ENCODE data around the gene PRDX2.

PRDX2 gene

GRCh38 chr19:12792051-12792852 is 9.3 kb downstream of the PRDX2 start:
- DNase-seq (ENCODE audit: low spot score): no peak

- DNase-seq (ENCODE audit: low spot score): peak; percentile 91
Measured at GRCh38 chr19:12791345-12792050, 10.1 kb downstream of the PRDX2 start, which contains the start of gene JUNB. JUNB (plus strand) TSS chr19:12791486; CDS start chr19:12791772, 286 bp downstream.

- DNase-seq (ENCODE audit: low spot score): no peak
Measured at GRCh38 chr19:12790628-12791344, 10.8 kb downstream of the PRDX2 start.

GRCh38 chr19:12789904-12790619 is 11.5 kb downstream of the PRDX2 start:
- peak; percentile 89 for DNase-seq (ENCODE audit: low spot score)

GRCh38 chr19:12789098-12789903 is 12.3 kb downstream of the PRDX2 start:
- DNase-seq (ENCODE audit: low spot score): peak; percentile 46

- peak; percentile 64 for DNase-seq (ENCODE audit: low spot score)
Measured at GRCh38 chr19:12788682-12789097, 12.9 kb downstream of the PRDX2 start.

- no peak for DNase-seq (ENCODE audit: low spot score)
Measured at GRCh38 chr19:12788042-12788681, 13.4 kb downstream of the PRDX2 start.

- no peak for DNase-seq (ENCODE audit: low spot score)
Measured at GRCh38 chr19:12787458-12787857, 14.1 kb downstream of the PRDX2 start.

- DNase-seq (ENCODE audit: low spot score): no peak
Measured at GRCh38 chr19:12786952-12787351, 14.6 kb downstream of the PRDX2 start.

- DNase-seq (ENCODE audit: low spot score): no peak
Measured at GRCh38 chr19:12786141-12786870, 15.3 kb downstream of the PRDX2 start.

- DNase-seq (ENCODE audit: low spot score): no peak
Measured at GRCh38 chr19:12785431-12786031, 16.1 kb downstream of the PRDX2 start.

- no peak for DNase-seq (ENCODE audit: low spot score)
Measured at GRCh38 chr19:12784871-12785430, 16.6 kb downstream of the PRDX2 start.

- no peak for DNase-seq (ENCODE audit: low spot score)
Measured at GRCh38 chr19:12784394-12784870, 17.2 kb downstream of the PRDX2 start.

- DNase-seq (ENCODE audit: low spot score): no peak
Measured at GRCh38 chr19:12783849-12784393, 17.7 kb downstream of the PRDX2 start.

- no peak for DNase-seq (ENCODE audit: low spot score)
Measured at GRCh38 chr19:12783291-12783848, 18.2 kb downstream of the PRDX2 start.

GRCh38 chr19:12782424-12783290 is 18.9 kb downstream of the PRDX2 start:
- DNase-seq (ENCODE audit: low spot score): peak; percentile 64

- DNase-seq (ENCODE audit: low spot score): no peak
Measured at GRCh38 chr19:12782174-12782423, 19.5 kb downstream of the PRDX2 start.
